CD14-positive monocyte (primary cell): ENCODE data around the gene TINCR. TPM values are rescaled to one million over a fixed set of nuclear protein-coding genes. Genes with fewer than 3 reads are reported as not detected.

Experiments
- DNase-seq, 3 donors: peaks; one replicate each; pipeline ENCODE4 v3.0.0-alpha.2; 2011 to 2022
- H2AFZ ChIP-seq: 2 replicates; pipeline ENCODE4 v1.6.0; 2012; ENCODE audit warnings: mild to moderate bottlenecking, low read depth, low read length, inconsistent platforms; ENCODE audit not compliant: insufficient read depth, poor library complexity, severe bottlenecking
- H3K27ac ChIP-seq, 2 donors: 1 replicate in 1 of 2; 2 replicates in 1 of 2; pipeline ENCODE4 v1.5.1; 2012 to 2013; ENCODE audit warnings: low read length in 2 of 2, control low read depth in 1 of 2, inconsistent platforms in 1 of 2, low read depth in 1 of 2, mild to moderate bottlenecking in 1 of 2
- H3K27me3 ChIP-seq, 2 donors: one replicate each; pipeline versions ENCODE4 v1.6.0 to v1.6.1; 2011 to 2013; ENCODE audit warnings: low read length in 2 of 2; ENCODE audit not compliant: control insufficient read depth in 2 of 2, insufficient read depth in 2 of 2
- H3K36me3 ChIP-seq, 2 donors: replicated peaks in 1 of 2; 1 replicate in 1 of 2; 2 replicates in 1 of 2; pipeline versions ENCODE4 v1.5.1 to v1.6.1; 2012 to 2013; ENCODE audit warnings: low read length in 2 of 2, control low read depth in 1 of 2, inconsistent platforms in 1 of 2, mild to moderate bottlenecking in 1 of 2; ENCODE audit not compliant: insufficient read depth in 2 of 2, control insufficient read depth in 1 of 2
- H3K4me1 ChIP-seq, 2 donors: 1 replicate in 1 of 2; 2 replicates in 1 of 2; pipeline versions ENCODE4 v1.5.1 to v1.6.1; 2012 to 2013; ENCODE audit warnings: low read length in 2 of 2, control low read depth in 1 of 2, inconsistent platforms in 1 of 2, mild to moderate bottlenecking in 1 of 2, moderate library complexity in 1 of 2; ENCODE audit not compliant: insufficient read depth in 2 of 2, control insufficient read depth in 1 of 2
- H3K4me2 ChIP-seq: replicated peaks from 2 replicates; pipeline ENCODE3; 2012; ENCODE audit warnings: low read length, moderate library complexity, mild to moderate bottlenecking; ENCODE audit not compliant: poor library complexity, severe bottlenecking; ENCODE audit errors: extremely low read depth
- H3K4me3 ChIP-seq, 3 experiments: fragments of 200-600 bp in 1 of 3; sonication (generic) in 1 of 3; replicated peaks in 1 of 3; 1 replicate in 2 of 3; 2 replicates in 1 of 3; pipeline ENCODE4 v1.5.1; 2011 to 2013; ENCODE audit warnings: low read length in 3 of 3, mild to moderate bottlenecking in 3 of 3, control low read depth in 2 of 3, low read depth in 2 of 3, inconsistent platforms in 1 of 3, moderate library complexity in 1 of 3
- H3K79me2 ChIP-seq: 2 replicates; pipeline ENCODE4 v1.6.0; 2012; ENCODE audit warnings: mild to moderate bottlenecking, control low read depth, inconsistent platforms, low read length, moderate library complexity; ENCODE audit not compliant: insufficient read depth
- H3K9ac ChIP-seq: 2 replicates; pipeline ENCODE4 v1.6.0; 2017; ENCODE audit warnings: low read length, mild to moderate bottlenecking; ENCODE audit not compliant: insufficient read depth, poor library complexity, severe bottlenecking
- H3K9me3 ChIP-seq, 2 donors: replicated peaks in 1 of 2; 1 replicate in 1 of 2; 2 replicates in 1 of 2; pipeline versions ENCODE4 v1.5.1 to v1.6.1; 2012 to 2013; ENCODE audit warnings: low read length in 2 of 2, control low read depth in 1 of 2; ENCODE audit not compliant: control insufficient read depth in 1 of 2, insufficient read depth in 1 of 2
- H4K20me1 ChIP-seq: 2 replicates; pipeline ENCODE4 v1.6.0; 2012; ENCODE audit warnings: mild to moderate bottlenecking, low read length, control low read depth, moderate library complexity; ENCODE audit not compliant: insufficient read depth
- H3K27ac Mint-ChIP-seq, 7 donors: one replicate each; pipeline ENCODE4 v1.8.0; 2020; ENCODE audit warnings: mild to moderate bottlenecking in 7 of 7, mixed read lengths in 7 of 7, moderate library complexity in 6 of 7, inconsistent platforms in 2 of 7
- H3K27me3 Mint-ChIP-seq, 3 donors: one replicate each; pipeline ENCODE4 v1.8.0; 2021 to 2022; ENCODE audit warnings: low read depth in 3 of 3, mild to moderate bottlenecking in 3 of 3, mixed read lengths in 3 of 3, moderate library complexity in 3 of 3, inconsistent platforms in 1 of 3
- H3K36me3 Mint-ChIP-seq, 2 donors: one replicate each; pipeline ENCODE4 v1.8.0; 2020; ENCODE audit warnings: mixed read lengths in 2 of 2, inconsistent platforms in 1 of 2, mild to moderate bottlenecking in 1 of 2
- H3K4me1 Mint-ChIP-seq: one replicate; pipeline ENCODE4 v1.8.0; 2020; ENCODE audit warnings: mild to moderate bottlenecking, mixed read lengths
- H3K4me3 Mint-ChIP-seq, 2 donors: one replicate each; pipeline ENCODE4 v1.8.0; 2020; ENCODE audit warnings: mild to moderate bottlenecking in 2 of 2, mixed read lengths in 2 of 2, moderate library complexity in 1 of 2
- H3K9me3 Mint-ChIP-seq, 7 donors: one replicate each; pipeline ENCODE4 v1.8.0; 2020 to 2022; ENCODE audit warnings: mixed read lengths in 7 of 7, mild to moderate bottlenecking in 6 of 7, moderate library complexity in 6 of 7, inconsistent platforms in 2 of 7
- WGBS: methylation state at CpG from one replicate; pipeline ENCODE4 v1.1.5; 2013; ENCODE audit warnings: missing lambda C conversion rate; ENCODE audit not compliant: insufficient coverage; 5-methylcytosine and 5-hydroxymethylcytosine counted together
- intact Hi-C, 2 donors: fragments of 100-400 bp; cut with micrococcal nuclease; formaldehyde crosslinking; loops; one replicate each; pipeline versions ENCODE4 v1.15.0 to v1.15.1; 2023
- polyA plus RNA-seq, 3 donors: library from polyadenylated mRNA; depleted of rRNA in 1 of 3; unstranded in 2 of 3; stranded (reverse) in 1 of 3; fragments of 300-500 nt in 2 of 3; fragments of >200 nt in 1 of 3; fragmentation: Illumina TruSeq in 2 of 3; gene quantifications; 1 replicate in 2 of 3; 2 replicates in 1 of 3; pipeline ENCODE4 v1.2.3, GENCODE V29; 2012 to 2021
- TF ChIP-seq, protein P1 (sequence below): fragments of 200-600 bp; IDR thresholded peaks from one replicate; pipeline ENCODE4 v1.8.0; 2022; ENCODE audit warnings: antibody characterized with exemption, mild to moderate bottlenecking

TINCR gene
- polyA plus RNA-seq, 3 donors = 0.11 TPM; not detected in 2

DNA sequence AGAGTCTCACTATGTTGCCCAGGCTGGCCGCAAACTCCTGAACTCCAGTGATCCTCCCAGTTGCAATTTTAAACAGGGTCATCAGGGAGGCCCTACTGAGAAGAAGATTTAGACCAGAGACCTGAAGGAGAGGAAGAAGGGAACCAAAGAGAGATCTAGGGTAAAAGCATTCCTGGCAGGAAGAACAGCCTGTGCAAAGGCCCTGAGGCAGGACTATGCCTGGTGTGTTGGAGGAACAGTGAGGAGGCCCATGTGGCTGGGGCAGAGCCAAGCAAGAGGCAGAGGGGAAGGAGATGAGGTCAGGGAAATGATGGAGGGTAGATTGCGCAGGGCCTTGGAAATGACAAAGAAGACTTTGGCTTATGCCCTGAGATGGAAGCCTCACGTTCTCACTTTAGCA is 34.5 kb downstream of the TINCR start:
- Histone ChIP-seq H2AFZ (no peak overlapping the region), H3K27me3 (peaks cover 4 to 13% of the 10 kb centered on the region in 2 donors), H3K9ac (no peak overlapping the region), H3K4me2 (no peak overlapping the region), H3K4me3 (no peak overlapping the region), H3K9me3 (peaks cover 23 to 38% of the 10 kb centered on the region in 2 donors), H3K4me1 (no peaks in the 10 kb centered on the region), H3K79me2 (no peaks in the 10 kb centered on the region), H3K36me3 (no peaks in the 10 kb centered on the region), H3K27ac (no peak overlapping the region), H4K20me1 (no peaks in the 10 kb centered on the region)
- Mint-ChIP-seq H3K4me3 (no peak overlapping the region), H3K36me3 (no peaks in the 10 kb centered on the region), H3K27me3 (peaks cover 15 to 27% (median 24%) of the 10 kb centered on the region in 3 donors), H3K4me1 (no peaks in the 10 kb centered on the region), H3K27ac (no peak overlapping the region), H3K9me3 (peaks cover 20 to 38% (median 35%) of the 10 kb centered on the region in 7 donors)
- TF ChIP-seq, protein P1, sequence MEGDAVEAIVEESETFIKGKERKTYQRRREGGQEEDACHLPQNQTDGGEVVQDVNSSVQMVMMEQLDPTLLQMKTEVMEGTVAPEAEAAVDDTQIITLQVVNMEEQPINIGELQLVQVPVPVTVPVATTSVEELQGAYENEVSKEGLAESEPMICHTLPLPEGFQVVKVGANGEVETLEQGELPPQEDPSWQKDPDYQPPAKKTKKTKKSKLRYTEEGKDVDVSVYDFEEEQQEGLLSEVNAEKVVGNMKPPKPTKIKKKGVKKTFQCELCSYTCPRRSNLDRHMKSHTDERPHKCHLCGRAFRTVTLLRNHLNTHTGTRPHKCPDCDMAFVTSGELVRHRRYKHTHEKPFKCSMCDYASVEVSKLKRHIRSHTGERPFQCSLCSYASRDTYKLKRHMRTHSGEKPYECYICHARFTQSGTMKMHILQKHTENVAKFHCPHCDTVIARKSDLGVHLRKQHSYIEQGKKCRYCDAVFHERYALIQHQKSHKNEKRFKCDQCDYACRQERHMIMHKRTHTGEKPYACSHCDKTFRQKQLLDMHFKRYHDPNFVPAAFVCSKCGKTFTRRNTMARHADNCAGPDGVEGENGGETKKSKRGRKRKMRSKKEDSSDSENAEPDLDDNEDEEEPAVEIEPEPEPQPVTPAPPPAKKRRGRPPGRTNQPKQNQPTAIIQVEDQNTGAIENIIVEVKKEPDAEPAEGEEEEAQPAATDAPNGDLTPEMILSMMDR = no peak
- 95% methylated on average over 2 of the region's 3 CpGs for WGBS
- DNase-seq = no peak
- intact Hi-C loops = no loop called here

DNA sequence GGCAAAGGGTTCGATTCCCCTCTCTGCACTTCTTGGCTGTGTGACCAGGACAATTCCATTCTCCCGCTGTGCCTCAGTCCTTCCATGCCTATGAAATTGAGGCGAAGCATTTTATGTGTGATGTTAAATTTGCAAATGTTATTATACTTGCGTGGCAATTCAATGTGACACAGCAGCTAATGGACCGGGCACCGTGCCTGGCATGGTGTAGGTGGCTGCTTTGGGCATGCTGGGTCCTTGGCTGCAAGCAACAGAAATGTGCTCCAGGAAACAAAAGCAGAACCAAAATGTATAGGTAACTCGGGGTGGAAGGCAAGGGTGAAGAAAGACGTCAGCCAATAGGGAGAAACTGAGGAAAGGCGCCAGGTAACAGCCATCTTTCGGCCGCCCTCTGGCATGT is 37.1 kb downstream of the TINCR start:
- no peaks in the 10 kb centered on the region for H3K36me3 Mint-ChIP-seq
- Histone ChIP-seq H3K36me3 (no peaks in the 10 kb centered on the region), H3K9ac (no peak overlapping the region), H3K4me1 (no peaks in the 10 kb centered on the region), H3K27ac (no peak overlapping the region), H3K27me3 (no peaks in the 10 kb centered on the region), H4K20me1 (no peaks in the 10 kb centered on the region), H3K9me3 (peaks cover 23 to 30% of the 10 kb centered on the region in 2 donors), H2AFZ (no peak overlapping the region), H3K4me3 (no peak overlapping the region), H3K79me2 (no peaks in the 10 kb centered on the region), H3K4me2 (no peak overlapping the region)
- H3K4me1 Mint-ChIP-seq = no peaks in the 10 kb centered on the region
- H3K4me3 Mint-ChIP-seq = no peak overlapping the region
- intact Hi-C loops = no loop called here
- H3K27ac Mint-ChIP-seq = no peak overlapping the region
- TF ChIP-seq, protein P1 = no peak
- peaks cover 2 to 11% (median 10%) of the 10 kb centered on the region in 3 donors for H3K27me3 Mint-ChIP-seq
- no peak for DNase-seq
- 93% methylated on average over 5 of the region's 11 CpGs for WGBS
- H3K9me3 Mint-ChIP-seq = peaks cover 16 to 33% (median 29%) of the 10 kb centered on the region in 7 donors
